SK-N-MC (cell line): Measurements from ENCODE around the gene BARX1.

Experiments used
- EZH2 ChIP-seq: fragments of 200-600 bp; sonication (generic); IDR thresholded peaks from one replicate; pipeline ENCODE4 v1.6.1; 2017; ENCODE audit warnings: antibody characterized with exemption
- POLR2AphosphoS5 ChIP-seq: IDR thresholded peaks from 2 replicates; pipeline ENCODE4 v1.6.1; 2012; ENCODE audit warnings: mild to moderate bottlenecking, low read depth, low read length, borderline replicate concordance

GRCh38 chr9:93948441-93949072, 6.6 kb downstream of the BARX1 start:
- TF ChIP-seq POLR2AphosphoS5, result no peak
- TF ChIP-seq EZH2, result no peak
